Measurements from ENCODE around the gene RAB3D. TPM values are rescaled to one million over a fixed set of nuclear protein-coding genes. Genes with fewer than 3 reads are reported as not detected.
"Not testable (repeated sequence)": the region's sequence is repeated elsewhere in the genome, so short reads cannot be mapped to it uniquely, and the experiment has no call there.

RAB3D gene
- polyA plus RNA-seq, 2 donors, result 21.7 to 25.7 TPM

DNA sequence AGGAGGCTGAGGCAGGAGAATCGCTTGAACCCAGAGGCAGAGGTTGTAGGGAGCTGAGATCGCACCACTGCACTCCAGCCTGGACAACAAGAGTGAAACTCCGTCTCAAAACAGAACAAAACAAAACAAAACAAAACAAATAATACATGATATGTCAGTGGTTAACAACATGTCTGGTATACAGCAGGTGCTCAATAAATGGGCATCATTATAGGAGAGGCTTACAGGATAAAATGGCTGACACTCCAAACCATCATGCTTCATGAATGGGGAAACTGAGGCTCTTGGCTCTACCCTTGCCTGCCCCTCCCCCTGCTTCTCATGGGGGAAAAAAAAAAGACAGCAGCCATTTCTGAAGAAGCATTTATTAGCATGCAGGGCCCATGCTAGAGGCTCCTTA, 3.0 kb upstream of the RAB3D start:
- Histone ChIP-seq H3K27ac (ENCODE audit: low read depth in 2 of 2, low read length in 1 of 2) (no peak overlapping the region), H3K4me1 (ENCODE audit: control insufficient read depth in 2 of 2, insufficient read depth in 2 of 2, low read length in 1 of 2) (peaks cover 6 to 11% of the 10 kb centered on the region in 2 donors)

DNA sequence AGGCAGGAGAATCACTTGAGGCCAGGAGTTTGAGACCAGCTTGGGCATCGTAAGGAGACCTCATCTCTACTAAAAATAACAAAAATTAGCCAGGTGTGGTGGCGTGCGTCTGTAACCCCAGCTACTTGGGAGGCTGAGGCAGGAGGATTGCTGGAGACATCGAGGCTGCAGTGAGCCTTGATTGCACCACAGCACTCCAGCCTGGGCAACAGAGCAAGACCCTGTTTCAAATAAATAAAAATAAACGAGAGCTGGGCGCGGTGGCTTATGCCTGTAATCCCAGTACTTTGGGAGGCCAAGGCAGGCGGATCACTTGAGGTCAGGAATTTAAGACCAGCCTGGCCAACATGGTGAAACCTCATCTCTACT, 626 bp upstream of the RAB3D start:
- H3K4me3 ChIP-seq (ENCODE audit: low read depth in 1 of 2, low read length in 2 of 2); H3K4me1 ChIP-seq (ENCODE audit: control insufficient read depth in 2 of 2, insufficient read depth in 2 of 2, low read length in 1 of 2); H3K27me3 ChIP-seq (ENCODE audit: control insufficient read depth in 1 of 2, insufficient read depth in 2 of 2, low read length in 2 of 2); H3K9me3 ChIP-seq (ENCODE audit: control insufficient read depth in 2 of 2, insufficient read depth in 1 of 2, low read depth in 1 of 2, low read length in 1 of 2): not testable (repeated sequence)
- H3K36me3 ChIP-seq (ENCODE audit: control insufficient read depth in 2 of 2, insufficient read depth in 2 of 2, low read length in 1 of 2), result peaks cover 0 to 17% of the 10 kb centered on the region in 2 donors
- H3K27ac ChIP-seq (ENCODE audit: low read depth in 2 of 2, low read length in 1 of 2), result peak overlapping the region; percentile 28 to 74
- WGBS, 2 donors, result 79 to 81% methylated on average over 8 of the region's 8 CpGs

More for the DNA sequence above, 3.0 kb upstream of the RAB3D start:
- Histone ChIP-seq H3K36me3 (ENCODE audit: control insufficient read depth in 2 of 2, insufficient read depth in 2 of 2, low read length in 1 of 2) (peaks cover 0 to 3% of the 10 kb centered on the region in 2 donors), H3K9me3 (ENCODE audit: control insufficient read depth in 2 of 2, insufficient read depth in 1 of 2, low read depth in 1 of 2, low read length in 1 of 2) (no peaks in the 10 kb centered on the region), H3K27me3 (ENCODE audit: control insufficient read depth in 1 of 2, insufficient read depth in 2 of 2, low read length in 2 of 2) (no peaks in the 10 kb centered on the region), H3K4me3 (ENCODE audit: low read depth in 1 of 2, low read length in 2 of 2) (no peak overlapping the region)
- WGBS, 2 donors, result 91 to 95% methylated on average over 3 of the region's 3 CpGs

DNA sequence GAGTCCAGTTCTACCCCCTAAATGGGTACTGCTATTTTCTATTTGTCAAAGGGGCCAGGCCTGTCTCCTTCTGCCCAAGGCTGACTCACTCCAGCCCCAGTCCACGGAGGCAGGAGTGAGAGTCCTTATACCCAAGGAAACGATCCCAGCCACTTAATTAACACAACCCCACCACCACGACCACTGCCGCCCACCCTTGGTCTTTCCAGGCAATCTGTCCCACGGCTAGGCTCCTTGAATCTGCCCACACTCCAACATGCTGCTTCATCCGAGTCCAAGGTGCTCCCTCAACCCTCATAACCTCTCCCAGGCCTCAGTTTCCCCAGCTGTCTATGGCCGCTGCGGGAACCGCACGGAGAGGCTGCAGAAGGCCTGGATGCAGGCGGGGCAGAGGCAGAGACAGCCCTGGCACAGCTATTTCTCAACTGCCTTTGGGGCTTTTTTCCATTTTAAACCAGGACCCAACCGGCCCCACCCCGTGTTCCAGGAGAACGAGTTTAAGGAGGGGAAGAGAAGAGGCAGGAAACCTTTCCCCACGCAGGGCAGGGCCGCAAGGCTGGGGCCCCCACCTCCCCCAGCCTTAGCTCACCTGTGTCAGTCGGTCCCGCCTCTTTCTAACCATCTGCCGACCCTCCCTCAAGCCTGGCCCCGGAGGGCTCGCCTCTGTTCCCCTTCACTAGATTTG, 746 bp downstream of the RAB3D start:
- Histone ChIP-seq H3K27me3 (ENCODE audit: control insufficient read depth in 1 of 2, insufficient read depth in 2 of 2, low read length in 2 of 2) (no peaks in the 10 kb centered on the region), H3K9me3 (ENCODE audit: control insufficient read depth in 2 of 2, insufficient read depth in 1 of 2, low read depth in 1 of 2, low read length in 1 of 2) (no peaks in the 10 kb centered on the region), H3K27ac (ENCODE audit: low read depth in 2 of 2, low read length in 1 of 2) (peak overlapping the region; percentile 90 to 96), H3K4me1 (ENCODE audit: control insufficient read depth in 2 of 2, insufficient read depth in 2 of 2, low read length in 1 of 2) (peaks cover 0 to 6% of the 10 kb centered on the region in 2 donors), H3K36me3 (ENCODE audit: control insufficient read depth in 2 of 2, insufficient read depth in 2 of 2, low read length in 1 of 2) (peaks cover 0 to 19% of the 10 kb centered on the region in 2 donors), H3K4me3 (ENCODE audit: low read depth in 1 of 2, low read length in 2 of 2) (peak overlapping the region; percentile 75 to 95)
- WGBS, 2 donors, result 16% methylated on average over 20 to 21 of the region's 21 CpGs

DNA sequence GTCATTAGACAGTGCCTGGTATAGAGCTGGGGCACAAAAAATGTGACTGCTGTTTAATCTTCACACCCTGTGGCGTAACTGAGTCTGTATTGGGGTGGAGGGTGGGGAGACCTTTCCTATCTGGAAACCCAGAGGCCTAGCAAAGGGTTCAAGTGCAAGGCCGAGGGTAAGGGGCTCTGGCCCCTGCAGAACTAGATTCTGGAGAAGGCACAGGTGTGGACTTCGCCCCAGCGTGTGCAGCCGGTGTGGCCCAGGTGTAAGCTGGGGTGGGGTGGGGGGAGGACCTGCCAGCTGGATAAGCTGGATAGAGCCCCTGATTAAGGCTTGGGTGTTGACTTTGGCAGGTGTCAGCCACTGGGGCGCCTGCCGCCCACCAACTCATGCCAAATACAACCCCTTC, 1.3 kb downstream of the RAB3D start:
- Histone ChIP-seq H3K27ac (ENCODE audit: low read depth in 2 of 2, low read length in 1 of 2) (peak overlapping the region in 1 of 2 donors; percentile 29), H3K27me3 (ENCODE audit: control insufficient read depth in 1 of 2, insufficient read depth in 2 of 2, low read length in 2 of 2) (no peaks in the 10 kb centered on the region), H3K4me3 (ENCODE audit: low read depth in 1 of 2, low read length in 2 of 2) (peak overlapping the region; percentile 75 to 95), H3K4me1 (ENCODE audit: control insufficient read depth in 2 of 2, insufficient read depth in 2 of 2, low read length in 1 of 2) (peaks cover 0 to 6% of the 10 kb centered on the region in 2 donors), H3K9me3 (ENCODE audit: control insufficient read depth in 2 of 2, insufficient read depth in 1 of 2, low read depth in 1 of 2, low read length in 1 of 2) (no peaks in the 10 kb centered on the region), H3K36me3 (ENCODE audit: control insufficient read depth in 2 of 2, insufficient read depth in 2 of 2, low read length in 1 of 2) (peaks cover 4 to 19% of the 10 kb centered on the region in 2 donors)
- WGBS, 2 donors, result 58 to 60% methylated on average over 7 of the region's 7 CpGs

DNA sequence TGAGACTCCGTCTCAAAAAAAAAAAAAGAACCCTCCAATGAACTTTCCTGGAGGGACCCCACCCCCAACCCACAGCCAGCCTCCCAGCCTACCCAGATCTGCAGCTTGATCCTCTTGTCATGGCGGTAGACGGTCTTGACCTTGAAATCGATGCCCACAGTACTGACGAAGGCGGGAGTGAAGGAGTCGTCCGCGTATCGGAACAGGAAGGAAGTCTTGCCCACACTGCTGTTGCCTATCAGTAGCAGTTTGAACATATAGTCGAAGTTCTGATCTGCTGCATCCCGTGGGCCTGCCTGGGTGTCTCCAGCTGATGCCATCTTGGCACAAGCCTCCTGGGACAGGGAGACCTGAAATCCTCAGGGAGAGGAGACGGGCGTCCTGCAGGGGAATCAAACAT, 2.4 kb downstream of the RAB3D start:
- 67 to 77% methylated on average over 14 of the region's 14 CpGs for WGBS, 2 donors
- Histone ChIP-seq H3K9me3 (ENCODE audit: control insufficient read depth in 2 of 2, insufficient read depth in 1 of 2, low read depth in 1 of 2, low read length in 1 of 2) (no peaks in the 10 kb centered on the region), H3K4me3 (ENCODE audit: low read depth in 1 of 2, low read length in 2 of 2) (no peak overlapping the region), H3K36me3 (ENCODE audit: control insufficient read depth in 2 of 2, insufficient read depth in 2 of 2, low read length in 1 of 2) (peaks cover 4 to 16% of the 10 kb centered on the region in 2 donors), H3K27me3 (ENCODE audit: control insufficient read depth in 1 of 2, insufficient read depth in 2 of 2, low read length in 2 of 2) (no peaks in the 10 kb centered on the region), H3K4me1 (ENCODE audit: control insufficient read depth in 2 of 2, insufficient read depth in 2 of 2, low read length in 1 of 2) (peaks cover 0 to 6% of the 10 kb centered on the region in 2 donors), H3K27ac (ENCODE audit: low read depth in 2 of 2, low read length in 1 of 2) (no peak overlapping the region)

DNA sequence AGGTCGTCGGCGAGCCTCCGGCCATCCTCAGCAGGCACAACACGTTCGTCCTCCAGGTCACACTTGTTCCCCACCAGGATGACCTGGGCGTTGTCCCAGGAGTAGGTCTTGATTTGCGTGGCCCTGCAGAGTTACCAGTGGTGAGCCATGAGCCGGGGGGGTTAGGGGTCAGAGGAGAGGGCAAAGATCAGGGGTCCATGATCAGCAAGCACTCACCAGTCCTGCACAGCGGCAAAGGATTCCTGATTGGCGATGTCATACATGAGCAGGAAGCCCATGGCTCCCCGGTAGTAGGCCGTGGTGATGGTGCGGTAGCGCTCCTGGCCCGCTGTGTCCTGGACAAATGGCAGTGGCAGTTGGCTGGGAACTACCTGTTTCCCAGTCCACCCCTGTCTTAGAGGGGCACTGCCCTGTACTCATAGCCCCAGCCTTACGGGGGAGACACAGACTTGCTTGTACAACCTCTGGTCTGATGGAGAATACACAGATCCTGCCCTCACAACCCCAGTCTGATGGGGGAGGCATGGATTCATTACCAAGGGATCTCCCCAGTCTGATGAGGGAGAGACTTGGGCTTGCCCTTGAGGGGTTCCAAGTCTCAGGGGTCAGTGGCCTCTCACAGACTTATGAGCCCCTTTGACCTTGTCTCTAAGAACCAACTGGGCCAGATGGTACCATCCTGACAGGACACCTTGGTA, 3.9 kb downstream of the RAB3D start:
- no peak overlapping the region for H3K27ac ChIP-seq (ENCODE audit: low read depth in 2 of 2, low read length in 1 of 2)
- WGBS, 2 donors, result 95% methylated on average over 17 of the region's 17 CpGs
- no peak overlapping the region for H3K4me3 ChIP-seq (ENCODE audit: low read depth in 1 of 2, low read length in 2 of 2)
- peaks cover 4 to 16% of the 10 kb centered on the region in 2 donors for H3K36me3 ChIP-seq (ENCODE audit: control insufficient read depth in 2 of 2, insufficient read depth in 2 of 2, low read length in 1 of 2)
- H3K9me3 ChIP-seq (ENCODE audit: control insufficient read depth in 2 of 2, insufficient read depth in 1 of 2, low read depth in 1 of 2, low read length in 1 of 2), result no peaks in the 10 kb centered on the region
- peaks cover 0 to 6% of the 10 kb centered on the region in 2 donors for H3K4me1 ChIP-seq (ENCODE audit: control insufficient read depth in 2 of 2, insufficient read depth in 2 of 2, low read length in 1 of 2)
- no peaks in the 10 kb centered on the region for H3K27me3 ChIP-seq (ENCODE audit: control insufficient read depth in 1 of 2, insufficient read depth in 2 of 2, low read length in 2 of 2)

DNA sequence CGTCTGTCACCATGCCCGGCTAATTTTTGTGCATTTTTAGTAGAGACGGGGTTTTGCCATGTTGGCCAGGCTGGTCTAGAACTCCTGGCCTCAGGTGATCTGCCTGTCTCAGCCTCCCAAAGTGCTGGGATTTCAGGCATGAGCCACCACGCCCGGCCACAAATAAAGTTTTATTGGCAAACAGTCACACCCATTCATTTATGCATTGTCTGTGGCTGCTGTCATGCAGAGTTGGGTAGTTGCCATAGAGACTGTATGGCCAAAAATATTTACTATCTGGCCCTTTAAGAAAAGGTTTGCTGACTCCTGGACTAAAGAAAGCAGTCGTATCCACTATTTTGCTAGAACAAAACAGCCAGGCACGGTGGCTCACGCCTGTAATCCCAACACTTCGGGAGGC, 5.6 kb downstream of the RAB3D start:
- H3K27me3 ChIP-seq (ENCODE audit: control insufficient read depth in 1 of 2, insufficient read depth in 2 of 2, low read length in 2 of 2); H3K27ac ChIP-seq (ENCODE audit: low read depth in 2 of 2, low read length in 1 of 2); H3K9me3 ChIP-seq (ENCODE audit: control insufficient read depth in 2 of 2, insufficient read depth in 1 of 2, low read depth in 1 of 2, low read length in 1 of 2); H3K4me1 ChIP-seq (ENCODE audit: control insufficient read depth in 2 of 2, insufficient read depth in 2 of 2, low read length in 1 of 2); H3K4me3 ChIP-seq (ENCODE audit: low read depth in 1 of 2, low read length in 2 of 2): not testable (repeated sequence)
- peaks cover 4 to 21% of the 10 kb centered on the region in 2 donors for H3K36me3 ChIP-seq (ENCODE audit: control insufficient read depth in 2 of 2, insufficient read depth in 2 of 2, low read length in 1 of 2)
- 77 to 87% methylated on average over 9 of the region's 9 CpGs for WGBS, 2 donors

DNA sequence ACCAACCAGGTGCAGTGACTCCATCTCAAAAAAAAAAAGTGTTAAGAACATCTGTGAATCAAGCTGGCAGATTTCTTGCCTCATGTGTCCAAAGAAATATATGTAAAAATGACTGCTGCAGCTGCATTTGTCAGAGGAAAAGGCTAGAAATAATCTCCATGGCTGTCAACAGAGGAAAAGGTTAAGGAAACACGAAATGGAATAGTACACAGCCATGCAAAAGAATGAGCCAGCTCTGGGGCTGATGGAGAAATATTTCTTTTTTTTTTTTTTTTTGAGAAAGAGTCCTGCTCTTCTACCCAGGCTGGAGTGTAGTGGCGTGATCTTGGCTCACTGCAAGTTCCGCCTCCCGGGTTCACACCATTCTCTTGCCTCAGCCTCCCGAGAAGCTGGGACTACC, 6.6 kb downstream of the RAB3D start:
- no peaks in the 10 kb centered on the region for H3K9me3 ChIP-seq (ENCODE audit: control insufficient read depth in 2 of 2, insufficient read depth in 1 of 2, low read depth in 1 of 2, low read length in 1 of 2)
- H3K27me3 ChIP-seq (ENCODE audit: control insufficient read depth in 1 of 2, insufficient read depth in 2 of 2, low read length in 2 of 2), result no peaks in the 10 kb centered on the region
- H3K4me1 ChIP-seq (ENCODE audit: control insufficient read depth in 2 of 2, insufficient read depth in 2 of 2, low read length in 1 of 2), result peaks cover 0 to 3% of the 10 kb centered on the region in 2 donors
- peaks cover 4 to 21% of the 10 kb centered on the region in 2 donors for H3K36me3 ChIP-seq (ENCODE audit: control insufficient read depth in 2 of 2, insufficient read depth in 2 of 2, low read length in 1 of 2)
- no peak overlapping the region for H3K27ac ChIP-seq (ENCODE audit: low read depth in 2 of 2, low read length in 1 of 2)
- 95 to 96% methylated on average over 5 of the region's 5 CpGs for WGBS, 2 donors
- no peak overlapping the region for H3K4me3 ChIP-seq (ENCODE audit: low read depth in 1 of 2, low read length in 2 of 2)

DNA sequence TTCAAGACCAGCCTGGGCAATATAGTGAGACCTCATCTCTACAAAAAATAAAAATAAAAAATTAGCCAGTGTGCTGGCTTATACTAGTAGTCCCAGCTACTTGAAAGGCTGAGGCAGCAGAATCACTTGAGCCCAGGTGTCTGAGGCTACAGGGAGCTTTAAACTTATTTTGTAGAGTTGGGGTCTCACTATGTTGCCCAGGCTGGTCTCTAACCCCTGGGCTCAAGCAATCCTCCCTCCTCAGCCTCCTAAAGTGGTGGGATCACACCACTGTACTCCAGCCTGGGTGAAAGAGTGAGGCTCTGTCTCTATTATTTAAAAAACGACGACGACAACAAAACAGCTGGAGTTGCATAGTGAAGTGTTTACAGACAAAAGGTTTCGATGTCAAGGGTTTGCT, 8.0 kb downstream of the RAB3D start:
- peaks cover 11 to 20% of the 10 kb centered on the region in 2 donors for H3K36me3 ChIP-seq (ENCODE audit: control insufficient read depth in 2 of 2, insufficient read depth in 2 of 2, low read length in 1 of 2)
- H3K9me3 ChIP-seq (ENCODE audit: control insufficient read depth in 2 of 2, insufficient read depth in 1 of 2, low read depth in 1 of 2, low read length in 1 of 2), result no peaks in the 10 kb centered on the region
- no peak overlapping the region for H3K4me3 ChIP-seq (ENCODE audit: low read depth in 1 of 2, low read length in 2 of 2)
- WGBS, 2 donors, result 68 to 75% methylated on average over 4 of the region's 4 CpGs
- no peak overlapping the region for H3K27ac ChIP-seq (ENCODE audit: low read depth in 2 of 2, low read length in 1 of 2)
- H3K4me1 ChIP-seq (ENCODE audit: control insufficient read depth in 2 of 2, insufficient read depth in 2 of 2, low read length in 1 of 2), result no peaks in the 10 kb centered on the region
- no peaks in the 10 kb centered on the region for H3K27me3 ChIP-seq (ENCODE audit: control insufficient read depth in 1 of 2, insufficient read depth in 2 of 2, low read length in 2 of 2)

DNA sequence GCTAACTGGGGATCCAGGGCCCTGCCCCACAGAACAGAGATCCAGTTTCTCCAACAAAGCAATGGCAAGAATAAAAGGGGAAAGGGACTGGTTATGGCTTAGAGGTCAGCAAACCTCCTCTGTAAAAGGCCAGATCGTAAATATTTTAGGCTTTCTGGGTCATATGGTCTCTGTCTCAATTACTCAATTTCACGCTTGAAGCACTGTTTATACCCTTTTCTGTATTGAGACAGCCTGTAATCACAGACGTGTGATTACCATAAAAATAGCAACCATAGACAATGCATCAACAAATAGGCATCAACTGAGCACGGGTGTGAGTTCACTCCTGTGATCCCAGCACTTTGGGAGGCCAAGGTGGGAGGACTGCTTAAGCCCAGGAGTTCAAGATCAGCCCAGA, 9.3 kb downstream of the RAB3D start:
- peaks cover 11 to 12% of the 10 kb centered on the region in 2 donors for H3K36me3 ChIP-seq (ENCODE audit: control insufficient read depth in 2 of 2, insufficient read depth in 2 of 2, low read length in 1 of 2)

More for the DNA sequence above, 9.3 kb downstream of the RAB3D start:
- 76 to 80% methylated on average over 4 of the region's 4 CpGs for WGBS, 2 donors
- Histone ChIP-seq H3K4me1 (ENCODE audit: control insufficient read depth in 2 of 2, insufficient read depth in 2 of 2, low read length in 1 of 2) (peaks cover 0 to under 1% of the 10 kb centered on the region in 2 donors), H3K27me3 (ENCODE audit: control insufficient read depth in 1 of 2, insufficient read depth in 2 of 2, low read length in 2 of 2) (no peaks in the 10 kb centered on the region), H3K9me3 (ENCODE audit: control insufficient read depth in 2 of 2, insufficient read depth in 1 of 2, low read depth in 1 of 2, low read length in 1 of 2) (no peaks in the 10 kb centered on the region), H3K27ac (ENCODE audit: low read depth in 2 of 2, low read length in 1 of 2) (no peak overlapping the region), H3K4me3 (ENCODE audit: low read depth in 1 of 2, low read length in 2 of 2) (no peak overlapping the region)

Measured in esophagus (tissue), 2 donors.